ENCODE measurements around the gene ADORA2B.

DNA sequence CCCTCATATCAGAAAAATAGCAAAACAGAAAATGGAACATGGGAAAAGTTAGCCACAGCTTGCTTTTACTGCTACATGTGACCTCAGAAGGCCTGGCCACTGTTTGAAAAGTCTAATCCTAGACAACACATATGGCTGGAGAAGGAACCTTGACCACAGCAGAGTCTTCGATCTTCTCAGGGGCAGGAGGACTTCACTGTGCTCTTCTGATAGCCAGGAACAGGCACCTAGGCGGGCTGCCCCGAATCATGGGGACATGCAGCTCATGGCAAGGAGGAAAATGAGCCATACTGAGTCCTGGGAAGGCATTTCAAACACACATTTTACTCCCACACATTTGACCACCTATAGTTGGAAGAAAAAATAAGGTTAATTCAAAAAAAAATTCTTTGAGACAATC, 31.1 kb upstream of the ADORA2B start:
- TF ChIP-seq, protein P1, sequence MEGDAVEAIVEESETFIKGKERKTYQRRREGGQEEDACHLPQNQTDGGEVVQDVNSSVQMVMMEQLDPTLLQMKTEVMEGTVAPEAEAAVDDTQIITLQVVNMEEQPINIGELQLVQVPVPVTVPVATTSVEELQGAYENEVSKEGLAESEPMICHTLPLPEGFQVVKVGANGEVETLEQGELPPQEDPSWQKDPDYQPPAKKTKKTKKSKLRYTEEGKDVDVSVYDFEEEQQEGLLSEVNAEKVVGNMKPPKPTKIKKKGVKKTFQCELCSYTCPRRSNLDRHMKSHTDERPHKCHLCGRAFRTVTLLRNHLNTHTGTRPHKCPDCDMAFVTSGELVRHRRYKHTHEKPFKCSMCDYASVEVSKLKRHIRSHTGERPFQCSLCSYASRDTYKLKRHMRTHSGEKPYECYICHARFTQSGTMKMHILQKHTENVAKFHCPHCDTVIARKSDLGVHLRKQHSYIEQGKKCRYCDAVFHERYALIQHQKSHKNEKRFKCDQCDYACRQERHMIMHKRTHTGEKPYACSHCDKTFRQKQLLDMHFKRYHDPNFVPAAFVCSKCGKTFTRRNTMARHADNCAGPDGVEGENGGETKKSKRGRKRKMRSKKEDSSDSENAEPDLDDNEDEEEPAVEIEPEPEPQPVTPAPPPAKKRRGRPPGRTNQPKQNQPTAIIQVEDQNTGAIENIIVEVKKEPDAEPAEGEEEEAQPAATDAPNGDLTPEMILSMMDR (conservative IDR thresholded peaks at IDR 0.05; ENCODE audit: low read length), result no peak
- no peak for TF ChIP-seq EZH2phosphoT487 (IDR thresholded peaks at IDR 0.05; ENCODE audit: borderline replicate concordance)

Measured in Loucy (cell line).